Choroid plexus epithelial cell (primary cell): Measurements from ENCODE around the gene NAA35.

Source experiments
- DNase-seq: peaks from one replicate; pipeline ENCODE4 v3.0.0-alpha.2; 2010; ENCODE audit warnings: low read depth
- H3K4me3 ChIP-seq: 2 replicates; pipeline ENCODE4 v1.5.1; 2011; ENCODE audit warnings: low read depth, mild to moderate bottlenecking, control low read depth, low read length, moderate library complexity
- TF ChIP-seq, protein P1 (sequence below): conservative IDR thresholded peaks from 2 replicates; pipeline ENCODE4 v1.5.1; 2011; ENCODE audit warnings: low read depth, mild to moderate bottlenecking, control low read depth, inconsistent platforms, low read length, moderate library complexity

The NAA35 gene

DNA sequence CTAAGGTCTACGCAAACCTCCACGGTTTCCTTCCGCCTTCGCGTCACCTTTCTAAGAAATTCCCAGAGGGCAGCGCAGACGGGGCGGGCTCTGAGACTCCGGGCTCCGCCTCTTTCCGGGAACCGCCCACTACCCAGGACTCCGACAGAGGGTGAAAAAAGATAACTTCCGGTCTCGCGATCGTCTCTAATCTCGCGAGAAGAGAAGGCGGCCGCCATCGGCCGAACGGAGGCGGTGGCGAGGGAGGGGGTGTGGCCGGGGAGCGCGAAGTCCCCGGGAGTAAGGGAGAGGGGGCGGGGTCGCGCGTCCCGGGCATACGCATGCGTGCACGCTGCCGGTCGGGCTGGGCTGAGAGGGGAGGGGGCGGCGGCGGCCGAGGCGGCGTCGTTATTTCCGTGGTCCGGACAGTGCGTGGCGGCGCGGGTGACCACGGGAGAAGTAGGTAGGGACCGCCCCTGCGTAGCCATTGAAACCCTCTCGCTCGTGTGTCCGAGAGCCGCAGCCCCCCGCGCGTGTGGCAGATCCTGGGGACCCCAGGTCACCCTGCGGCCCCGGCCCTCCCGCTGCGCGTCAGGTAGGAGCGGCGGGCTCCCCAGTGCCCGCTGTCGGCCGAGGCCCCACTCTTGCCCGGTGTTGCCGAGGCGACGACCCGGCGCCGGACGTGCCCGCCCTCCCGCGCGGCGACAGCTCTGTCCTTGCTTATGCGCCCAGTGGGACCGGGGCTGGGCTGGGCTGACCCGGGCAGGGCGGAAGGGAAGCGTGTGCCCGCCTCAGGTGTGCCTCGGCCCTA is at the start of gene NAA35:
Gene NAA35 (plus strand): TSS at position 315 of the 790 bp plus-strand sequence. CDS start 1,014 bp downstream, outside the sequence.
- TF ChIP-seq, protein P1, sequence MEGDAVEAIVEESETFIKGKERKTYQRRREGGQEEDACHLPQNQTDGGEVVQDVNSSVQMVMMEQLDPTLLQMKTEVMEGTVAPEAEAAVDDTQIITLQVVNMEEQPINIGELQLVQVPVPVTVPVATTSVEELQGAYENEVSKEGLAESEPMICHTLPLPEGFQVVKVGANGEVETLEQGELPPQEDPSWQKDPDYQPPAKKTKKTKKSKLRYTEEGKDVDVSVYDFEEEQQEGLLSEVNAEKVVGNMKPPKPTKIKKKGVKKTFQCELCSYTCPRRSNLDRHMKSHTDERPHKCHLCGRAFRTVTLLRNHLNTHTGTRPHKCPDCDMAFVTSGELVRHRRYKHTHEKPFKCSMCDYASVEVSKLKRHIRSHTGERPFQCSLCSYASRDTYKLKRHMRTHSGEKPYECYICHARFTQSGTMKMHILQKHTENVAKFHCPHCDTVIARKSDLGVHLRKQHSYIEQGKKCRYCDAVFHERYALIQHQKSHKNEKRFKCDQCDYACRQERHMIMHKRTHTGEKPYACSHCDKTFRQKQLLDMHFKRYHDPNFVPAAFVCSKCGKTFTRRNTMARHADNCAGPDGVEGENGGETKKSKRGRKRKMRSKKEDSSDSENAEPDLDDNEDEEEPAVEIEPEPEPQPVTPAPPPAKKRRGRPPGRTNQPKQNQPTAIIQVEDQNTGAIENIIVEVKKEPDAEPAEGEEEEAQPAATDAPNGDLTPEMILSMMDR: no peak
- peak within 1 kb of the TSS; percentile 96 for H3K4me3 ChIP-seq
- DNase-seq: peak; percentile 99

DNA sequence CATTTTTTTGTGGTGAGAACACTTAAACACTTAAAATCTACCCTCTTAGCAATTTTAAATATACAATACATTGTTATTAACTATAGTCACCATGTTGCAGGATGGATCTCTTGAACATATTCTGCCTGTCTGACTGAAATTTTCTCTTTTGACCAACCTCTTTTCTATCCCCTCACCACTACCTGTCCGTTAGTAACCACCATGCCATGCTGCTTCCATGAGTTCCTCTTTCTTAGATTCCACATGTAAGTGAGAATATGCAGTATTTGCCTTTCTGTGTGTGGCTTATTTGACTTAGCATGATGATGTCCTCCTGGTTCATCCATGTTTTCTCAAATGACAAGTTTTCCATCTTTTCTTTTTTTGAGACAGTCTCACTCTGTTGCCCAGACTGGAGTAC is 48.5 kb upstream of the NAA35 start:
- TF ChIP-seq, protein P1: no peak
- no peak for DNase-seq
- H3K4me3 ChIP-seq: no peak overlapping the region

DNA sequence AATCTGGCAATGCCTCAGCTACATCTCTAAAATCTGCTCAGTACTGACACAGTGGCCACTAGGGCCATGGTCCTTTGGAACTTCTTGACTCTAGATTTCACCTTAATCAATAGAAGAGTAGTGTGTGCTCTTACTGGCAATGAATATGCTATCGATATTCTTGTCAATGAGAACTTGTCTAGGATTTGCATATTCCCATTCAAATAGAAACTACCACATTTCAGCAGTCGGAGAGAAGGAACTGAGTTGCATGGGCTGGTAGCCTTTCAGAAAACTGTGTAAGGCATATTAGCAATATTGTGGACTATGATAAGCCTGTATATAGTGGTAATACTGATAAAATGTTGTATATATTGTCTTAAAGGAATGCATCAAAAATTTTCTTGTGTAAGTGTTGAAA is 45.3 kb upstream of the NAA35 start:
- no peak for DNase-seq
- no peak overlapping the region for H3K4me3 ChIP-seq
- TF ChIP-seq, protein P1: no peak

DNA sequence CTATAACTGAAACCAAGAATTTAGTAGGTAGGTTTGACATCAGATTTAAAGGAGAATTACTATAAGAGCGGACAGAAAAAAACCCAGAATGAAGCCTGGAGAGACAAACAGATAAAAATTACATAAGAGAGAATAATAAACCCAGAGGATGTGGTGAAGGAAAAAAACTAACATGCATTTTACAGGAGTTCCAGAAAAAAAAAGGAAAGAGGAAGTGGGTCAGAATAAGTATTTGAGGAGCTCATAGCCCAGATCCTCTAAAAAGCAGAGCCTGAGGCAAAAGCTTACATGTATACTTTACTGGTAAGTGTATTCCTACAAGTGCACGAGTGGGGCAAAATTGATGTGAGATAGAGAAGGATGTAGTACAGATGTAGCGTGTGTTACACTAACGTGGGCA is 43.1 kb upstream of the NAA35 start:
- no peak for DNase-seq
- H3K4me3 ChIP-seq: no peak overlapping the region
- TF ChIP-seq, protein P1: no peak

DNA sequence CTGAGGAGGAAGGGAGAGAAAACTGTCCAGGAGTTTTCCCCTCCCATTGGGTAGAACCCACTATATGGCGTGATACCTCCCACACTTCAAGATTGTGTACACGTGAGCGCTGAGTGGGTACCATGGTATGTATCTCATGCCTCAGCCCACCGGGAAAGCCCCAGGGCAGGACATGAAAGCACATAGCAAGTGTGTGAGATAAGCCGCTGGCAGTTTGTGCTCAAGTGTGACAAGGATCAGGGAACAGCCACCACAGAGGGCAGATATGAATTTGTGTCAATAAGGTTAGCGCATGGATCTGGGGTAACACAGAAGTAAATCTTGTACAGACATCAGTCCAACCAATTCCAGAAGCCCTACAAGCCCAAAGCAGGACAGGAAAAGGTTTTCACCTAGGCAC is 42.6 kb upstream of the NAA35 start:
- H3K4me3 ChIP-seq: no peak overlapping the region
- TF ChIP-seq, protein P1: no peak
- DNase-seq: no peak

DNA sequence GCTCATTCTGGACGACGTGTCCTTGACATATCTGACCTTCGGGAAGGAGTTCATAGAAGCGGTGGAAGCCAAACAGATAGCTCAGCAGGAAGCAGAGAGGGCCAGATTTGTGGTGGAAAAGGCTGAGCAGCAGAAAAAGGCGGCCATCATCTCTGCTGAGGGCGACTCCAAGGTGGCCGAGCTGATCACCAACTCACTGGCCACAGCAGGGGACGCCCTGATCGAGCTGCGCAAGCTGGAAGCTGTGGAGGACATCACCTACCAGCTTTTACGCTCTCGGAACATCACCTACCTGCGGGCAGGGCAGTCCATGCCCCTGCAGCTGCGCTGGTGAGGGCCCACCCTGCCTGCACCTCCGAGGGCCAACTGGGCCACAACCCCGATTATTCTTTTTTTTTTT is 41.6 kb upstream of the NAA35 start:
- DNase-seq: no peak
- TF ChIP-seq, protein P1: no peak

DNA sequence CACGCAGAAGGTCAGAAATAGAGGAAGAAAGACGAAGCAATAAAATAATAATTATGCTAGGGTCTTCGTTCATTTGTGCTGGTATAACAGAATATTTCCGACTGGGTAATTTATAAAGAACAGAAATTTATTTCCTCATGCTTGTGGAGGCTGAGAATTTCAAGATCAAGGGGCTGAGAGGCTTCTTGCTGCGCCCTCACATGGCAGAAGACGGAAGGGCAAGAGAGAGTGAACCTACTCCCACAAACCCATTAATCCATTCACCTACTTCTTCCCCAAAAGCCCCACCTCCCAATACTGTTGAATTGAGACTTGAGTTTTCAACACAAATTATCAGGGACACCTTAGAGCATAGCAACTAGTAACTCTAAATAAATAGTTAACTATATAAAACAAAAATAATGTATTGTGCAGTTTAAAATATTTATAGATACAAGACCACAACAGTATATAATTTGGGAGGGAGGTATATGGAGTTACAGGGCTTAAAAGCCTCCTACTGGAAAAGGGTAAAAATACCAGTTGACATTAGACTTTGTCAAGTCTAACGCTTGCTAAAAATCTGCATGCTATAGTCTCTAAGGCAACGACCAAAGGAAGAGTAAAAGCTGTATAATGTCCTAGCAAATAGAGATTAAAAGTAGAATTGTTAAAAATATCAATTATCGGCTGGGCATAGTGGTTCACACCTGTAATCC is 40.3 kb upstream of the NAA35 start:
- no peak overlapping the region for H3K4me3 ChIP-seq
- TF ChIP-seq, protein P1: peak; percentile 92
- peak; percentile 74 for DNase-seq

More for the DNA sequence above, 41.6 kb upstream of the NAA35 start:
- H3K4me3 ChIP-seq: no peak overlapping the region
